RPMI8226 (cell line): ENCODE data around the gene PPP1R12B.
"Not testable (repeated sequence)": the region's sequence is repeated elsewhere in the genome, so short reads cannot be mapped to it uniquely, and the experiment has no call there.

ENCODE experiments used
- DNase-seq: peaks from one replicate; pipeline ENCODE4 v3.0.0-alpha.2; 2015

The PPP1R12B gene

GRCh38 chr1:202588503-202589189 lies 240.1 kb downstream of the PPP1R12B start:
- no peak for DNase-seq

- DNase-seq, result no peak
Measured at GRCh38 chr1:202589190-202589930, 240.9 kb downstream of the PPP1R12B start.

GRCh38 chr1:202590126-202590525 lies 241.6 kb downstream of the PPP1R12B start:
- DNase-seq, result no peak

GRCh38 chr1:202590975-202591411 lies 242.5 kb downstream of the PPP1R12B start:
- no peak for DNase-seq

- DNase-seq, result no peak
Measured at GRCh38 chr1:202591515-202591914, 243.0 kb downstream of the PPP1R12B start.

- no peak for DNase-seq
Measured at GRCh38 chr1:202592146-202592545, 243.6 kb downstream of the PPP1R12B start.

- no peak for DNase-seq
Measured at GRCh38 chr1:202593845-202594244, 245.3 kb downstream of the PPP1R12B start.

- no peak for DNase-seq
Measured at GRCh38 chr1:202596638-202597037, 248.1 kb downstream of the PPP1R12B start.

GRCh38 chr1:202597090-202597761 lies 248.7 kb downstream of the PPP1R12B start:
- no peak for DNase-seq

GRCh38 chr1:202599669-202600431 lies 251.4 kb downstream of the PPP1R12B start:
- DNase-seq, result peak; percentile 64

- DNase-seq, result no peak
Measured at GRCh38 chr1:202600432-202601041, 252.0 kb downstream of the PPP1R12B start.

GRCh38 chr1:202603435-202603834 lies 254.9 kb downstream of the PPP1R12B start:
- DNase-seq, result no peak

- no peak for DNase-seq
Measured at GRCh38 chr1:202605515-202605914, 257.0 kb downstream of the PPP1R12B start.

- not testable (repeated sequence) for DNase-seq
Measured at GRCh38 chr1:202612036-202612435, 263.5 kb downstream of the PPP1R12B start.

GRCh38 chr1:202613571-202613970 lies 265.1 kb downstream of the PPP1R12B start:
- DNase-seq, result no peak

GRCh38 chr1:202614363-202615207 lies 266.1 kb downstream of the PPP1R12B start:
- DNase-seq, result not testable (repeated sequence)

- not testable (repeated sequence) for DNase-seq
Measured at GRCh38 chr1:202615208-202615500, 266.7 kb downstream of the PPP1R12B start.

- DNase-seq, result peak; percentile 91
Measured at GRCh38 chr1:202615501-202616354, 267.2 kb downstream of the PPP1R12B start.

- peak; percentile 54 for DNase-seq
Measured at GRCh38 chr1:202616355-202616915, 267.9 kb downstream of the PPP1R12B start.

GRCh38 chr1:202619012-202619411 lies 270.5 kb downstream of the PPP1R12B start:
- not testable (repeated sequence) for DNase-seq
